Measurements from ENCODE around the gene M6PR. TPM values are rescaled to one million over a fixed set of nuclear protein-coding genes. Genes with fewer than 3 reads are reported as not detected.

The M6PR gene
- total RNA-seq: 271 and 288 TPM in 2 replicates

GRCh38 chr12:8949342-8950220 lies at the start of gene M6PR:
M6PR (minus strand) TSS chr12:8949645; CDS start chr12:8946404, 3,241 bp downstream.

GRCh38 chr12:8989413-8989812 lies 40.0 kb upstream of the M6PR start, which contains the start of gene KLRG1:
KLRG1 (plus strand) TSS chr12:8989546; CDS start chr12:8989636, 90 bp downstream.

DNA sequence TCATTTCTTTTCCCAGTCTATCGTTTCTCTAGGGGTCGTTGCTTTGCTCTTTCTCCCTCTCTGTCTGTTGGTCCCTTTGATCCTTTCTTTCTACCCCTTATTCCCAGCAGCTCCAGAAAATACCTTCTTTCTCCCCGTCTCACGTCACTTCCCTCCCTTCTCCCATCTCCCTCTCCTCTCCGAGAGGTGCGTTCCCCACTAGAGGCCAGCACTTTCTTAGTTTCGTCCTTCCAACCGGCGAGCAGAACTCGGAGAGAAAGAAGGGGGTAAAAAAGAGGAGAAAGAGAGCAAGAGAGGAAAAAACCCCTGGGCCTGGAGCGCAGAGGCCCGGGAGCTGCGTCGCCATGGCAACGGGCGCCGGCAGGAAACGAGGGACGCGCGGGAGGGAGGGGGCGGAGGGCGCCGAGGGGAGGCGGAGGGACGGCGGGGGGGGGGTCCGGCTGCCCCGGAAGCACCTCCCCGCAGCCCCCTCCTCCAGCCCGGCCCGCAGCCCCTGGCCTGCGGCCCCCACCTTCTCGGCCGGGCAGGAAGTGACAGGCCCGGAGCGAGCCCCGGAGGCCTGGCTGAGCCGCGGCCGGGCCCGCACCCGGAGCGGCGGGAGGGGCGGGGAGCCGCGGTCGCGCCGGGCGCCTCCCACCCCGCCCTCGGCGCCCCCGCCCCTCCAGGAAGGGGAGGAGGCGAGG lies 35.3 kb downstream of the M6PR start, which contains the start of gene PHC1:
Gene PHC1 (plus strand): TSS at position 477 of the 683 bp plus-strand sequence. CDS start 3,169 bp downstream, outside the sequence.

Other genes starting within 250 kb of the M6PR start
- gene A2ML1, start 127.0 kb downstream of the M6PR start, total RNA-seq: not detected in 2 replicates
- gene PHC1, start 35.1 kb downstream of the M6PR start, total RNA-seq: 9.7 and 18.4 TPM in 2 replicates
- gene KLRG1, start 39.9 kb upstream of the M6PR start, total RNA-seq: 8.9 and 10.3 TPM in 2 replicates
- gene A2M, start 166.3 kb upstream of the M6PR start, total RNA-seq: 15.2 and 31.1 TPM in 2 replicates